ENCODE results near the gene XPO1. TPM values are rescaled to one million over a fixed set of nuclear protein-coding genes. Genes with fewer than 3 reads are reported as not detected.
"Not testable (repeated sequence)": the region's sequence is repeated elsewhere in the genome, so short reads cannot be mapped to it uniquely, and the experiment has no call there.

The XPO1 gene
- total and polyA plus RNA-seq, 2 experiments from 2014 or later = 115 to 485 TPM

DNA sequence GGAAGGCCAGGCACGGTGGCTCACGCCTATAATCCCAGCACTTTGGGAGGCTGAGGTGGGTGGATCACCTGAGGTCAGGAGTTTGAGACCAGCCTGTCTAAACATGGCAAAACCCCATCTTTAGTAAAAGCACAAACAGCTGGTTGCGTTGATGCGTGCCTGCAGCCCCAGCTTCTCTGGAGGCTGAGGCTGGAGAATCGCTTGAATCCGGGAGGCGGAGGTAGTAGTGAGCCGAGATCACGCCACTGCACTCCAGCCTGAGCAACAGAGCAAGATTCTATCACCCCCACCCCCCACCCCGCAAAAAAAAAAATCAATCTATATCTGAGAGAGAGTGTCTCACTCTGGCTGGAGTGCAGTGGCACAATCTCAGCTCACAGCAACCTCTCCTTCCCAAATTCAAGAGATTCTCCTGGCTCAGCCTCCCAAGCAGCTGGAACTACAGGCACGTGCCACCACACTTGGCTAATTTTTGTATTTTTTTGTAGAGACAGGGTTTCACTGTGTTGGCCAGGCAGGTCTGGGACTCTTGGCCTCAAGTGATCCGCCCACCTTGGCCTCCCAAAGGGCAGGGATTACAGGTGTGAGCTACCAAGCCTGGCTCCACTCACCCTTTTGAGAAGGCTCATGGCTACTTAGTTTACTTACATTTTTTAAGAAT lies 61.1 kb downstream of the XPO1 start:
- DNase-seq (ENCODE audit: low spot score); H3K4me1 ChIP-seq (ENCODE audit: insufficient read depth); H3K4me1 Mint-ChIP-seq; H3K4me3 ChIP-seq; H3K27me3 ChIP-seq (ENCODE audit: insufficient read depth); H3K79me2 ChIP-seq (replicated peaks; ENCODE audit: insufficient read depth); ATAC-seq; H3K4me2 ChIP-seq; H4K20me1 ChIP-seq (replicated peaks; ENCODE audit: insufficient read depth); H2AFZ ChIP-seq; H3K9me2 ChIP-seq (ENCODE audit: insufficient read depth); H3K4me3 Mint-ChIP-seq; H3K27ac Mint-ChIP-seq; H3K9me3 Mint-ChIP-seq: not testable (repeated sequence)
- peaks cover 40% of the 10 kb centered on the region for H3K36me3 ChIP-seq (ENCODE audit: insufficient read depth)
- peak; percentile 35 for TF ChIP-seq POLR2AphosphoS5 (IDR thresholded peaks at IDR 0.05; ENCODE audit: low read depth)
- H3K36me3 Mint-ChIP-seq (ENCODE audit: low read depth) = peaks cover 80% of the 10 kb centered on the region
- H3K27me3 Mint-ChIP-seq (ENCODE audit: insufficient read depth, low read depth, poor library complexity) = peaks cover 23% of the 10 kb centered on the region
- H3K27ac ChIP-seq (ENCODE audit: low read depth) = peak overlapping the region; percentile 36; the same call in 1 of the 2 replicates
- peaks cover 44% of the 10 kb centered on the region for H3F3A ChIP-seq (replicated peaks; ENCODE audit: low read depth)

DNA sequence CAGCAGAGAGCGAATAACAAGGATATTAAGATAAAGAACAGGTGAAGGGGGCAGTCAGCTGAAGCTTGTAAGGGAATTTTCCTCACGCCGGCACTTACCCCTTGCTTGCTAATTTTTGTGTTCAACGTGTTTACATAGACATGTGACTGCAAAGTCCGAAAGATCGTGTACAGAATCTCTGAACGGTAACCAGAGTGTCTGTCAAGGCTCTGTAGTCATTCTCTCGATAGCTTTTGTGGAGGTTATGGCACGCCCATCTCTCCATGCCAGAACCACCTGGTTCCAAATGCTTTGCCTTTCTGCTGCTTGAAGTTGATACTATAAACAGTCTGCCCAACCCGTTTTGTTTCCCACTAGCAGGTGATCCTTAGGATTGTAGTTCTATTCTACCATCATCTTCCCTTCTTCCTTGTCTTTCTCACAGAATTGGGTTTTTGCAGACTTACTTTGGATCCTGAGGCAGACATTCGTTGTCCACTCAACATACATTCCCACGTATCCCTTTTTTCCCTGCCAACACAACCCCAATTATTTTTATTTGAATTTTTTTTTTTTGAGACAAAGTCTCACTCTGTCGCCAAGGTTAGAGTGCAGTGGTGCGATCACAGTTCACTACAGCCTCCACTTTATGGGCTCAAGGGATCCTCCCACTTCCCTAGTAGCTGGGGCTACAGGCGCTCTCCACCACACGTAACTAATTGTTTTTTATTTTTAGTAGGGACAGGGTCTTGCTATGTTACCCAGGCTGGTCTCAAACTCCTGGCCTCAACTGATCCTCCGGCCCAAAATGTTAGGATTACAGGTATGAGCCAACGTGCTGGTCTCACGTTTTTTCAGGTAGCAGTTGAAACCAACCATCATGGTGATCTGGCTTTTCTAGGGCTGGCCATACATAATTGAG lies 66.0 kb downstream of the XPO1 start:
- peaks cover 15% of the 10 kb centered on the region for H3K4me1 Mint-ChIP-seq
- Histone ChIP-seq H3K36me3 (ENCODE audit: insufficient read depth) (peaks cover 4% of the 10 kb centered on the region; the same call in 1 of the 2 replicates), H3K27ac (ENCODE audit: low read depth) (peak overlapping the region; percentile 99), H3K4me1 (ENCODE audit: insufficient read depth) (peaks cover 9% of the 10 kb centered on the region; the same call in 1 of the 2 replicates), H3K4me3 (peak overlapping the region; percentile 87), H3K27me3 (ENCODE audit: insufficient read depth) (no peaks in the 10 kb centered on the region), H3F3A (replicated peaks; ENCODE audit: low read depth) (0 out of 2 replicates have a peak, but pooled peaks cover 12% of the 10 kb centered on the region), H3K9me2 (ENCODE audit: insufficient read depth) (no peaks in the 10 kb centered on the region), H2AFZ (peak overlapping the region; percentile 95; the same call in 1 of the 2 replicates), H3K4me2 (peak overlapping the region; percentile 87), H4K20me1 (replicated peaks; ENCODE audit: insufficient read depth) (peaks cover 10% of the 10 kb centered on the region), H3K79me2 (replicated peaks; ENCODE audit: insufficient read depth) (peaks cover 42% of the 10 kb centered on the region)
- H3K36me3 Mint-ChIP-seq (ENCODE audit: low read depth) = peaks cover 51% of the 10 kb centered on the region
- peaks cover 24% of the 10 kb centered on the region for H3K27me3 Mint-ChIP-seq (ENCODE audit: insufficient read depth, low read depth, poor library complexity)
- ATAC-seq = no peak
- TF ChIP-seq JUNB (IDR thresholded peaks at IDR 0.05; ENCODE audit: unreplicated experiment) (no peak), EZH2 (IDR thresholded peaks at IDR 0.05; ENCODE audit: low read depth, unreplicated experiment) (no peak)
- TF ChIP-seq, protein P1, sequence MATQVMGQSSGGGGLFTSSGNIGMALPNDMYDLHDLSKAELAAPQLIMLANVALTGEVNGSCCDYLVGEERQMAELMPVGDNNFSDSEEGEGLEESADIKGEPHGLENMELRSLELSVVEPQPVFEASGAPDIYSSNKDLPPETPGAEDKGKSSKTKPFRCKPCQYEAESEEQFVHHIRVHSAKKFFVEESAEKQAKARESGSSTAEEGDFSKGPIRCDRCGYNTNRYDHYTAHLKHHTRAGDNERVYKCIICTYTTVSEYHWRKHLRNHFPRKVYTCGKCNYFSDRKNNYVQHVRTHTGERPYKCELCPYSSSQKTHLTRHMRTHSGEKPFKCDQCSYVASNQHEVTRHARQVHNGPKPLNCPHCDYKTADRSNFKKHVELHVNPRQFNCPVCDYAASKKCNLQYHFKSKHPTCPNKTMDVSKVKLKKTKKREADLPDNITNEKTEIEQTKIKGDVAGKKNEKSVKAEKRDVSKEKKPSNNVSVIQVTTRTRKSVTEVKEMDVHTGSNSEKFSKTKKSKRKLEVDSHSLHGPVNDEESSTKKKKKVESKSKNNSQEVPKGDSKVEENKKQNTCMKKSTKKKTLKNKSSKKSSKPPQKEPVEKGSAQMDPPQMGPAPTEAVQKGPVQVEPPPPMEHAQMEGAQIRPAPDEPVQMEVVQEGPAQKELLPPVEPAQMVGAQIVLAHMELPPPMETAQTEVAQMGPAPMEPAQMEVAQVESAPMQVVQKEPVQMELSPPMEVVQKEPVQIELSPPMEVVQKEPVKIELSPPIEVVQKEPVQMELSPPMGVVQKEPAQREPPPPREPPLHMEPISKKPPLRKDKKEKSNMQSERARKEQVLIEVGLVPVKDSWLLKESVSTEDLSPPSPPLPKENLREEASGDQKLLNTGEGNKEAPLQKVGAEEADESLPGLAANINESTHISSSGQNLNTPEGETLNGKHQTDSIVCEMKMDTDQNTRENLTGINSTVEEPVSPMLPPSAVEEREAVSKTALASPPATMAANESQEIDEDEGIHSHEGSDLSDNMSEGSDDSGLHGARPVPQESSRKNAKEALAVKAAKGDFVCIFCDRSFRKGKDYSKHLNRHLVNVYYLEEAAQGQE (IDR thresholded peaks at IDR 0.05; ENCODE audit: unreplicated experiment) = no peak
- peak overlapping the region; percentile 96 for H3K4me3 Mint-ChIP-seq
- peaks cover 9% of the 10 kb centered on the region; the same call in 1 of the 3 replicates for H3K9me3 Mint-ChIP-seq
- peak; percentile 35 for DNase-seq (ENCODE audit: low spot score)
- H3K27ac Mint-ChIP-seq = peak overlapping the region; percentile 78

Data from GM23338 (cell line).